Stimulated activated CD4-positive, alpha-beta T cell treated with anti-CD3 and anti-CD28 coated beads, Interleukin-12 subunit alpha, Interleukin-12 subunit beta, amount 100 ng/mL, for 24 hours (primary cell): Measurements from ENCODE around the gene SMARCC1.
A peak's percentile ranks its signal among the peaks of the same experiment; 100 is the strongest.

ENCODE experiments used
- DNase-seq, 2 experiments: peaks; one replicate each; pipeline ENCODE4 v3.0.0-alpha.2; 2020; ENCODE audit warnings: low read depth in 2 of 2

SMARCC1 gene

DNA sequence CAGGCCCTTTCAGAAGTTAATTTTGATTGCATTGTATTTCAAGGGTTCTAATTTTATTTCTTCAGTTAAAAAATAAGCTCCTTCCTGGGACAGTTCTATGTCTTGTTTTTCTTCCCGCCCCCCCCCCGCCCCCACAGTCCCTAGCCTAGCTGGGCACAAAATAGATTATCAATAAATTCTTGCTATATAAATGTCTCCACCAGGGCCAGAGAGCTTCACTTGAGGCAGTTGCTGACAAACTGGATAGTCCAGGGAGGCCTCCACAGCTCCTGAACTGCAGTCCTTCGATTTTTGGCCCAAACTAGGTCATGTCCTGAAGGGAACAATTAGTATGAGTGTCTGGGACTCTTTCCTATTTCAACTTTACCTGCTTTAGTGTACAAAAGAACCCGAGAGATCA is 193.1 kb downstream of the SMARCC1 start:
- no peak for DNase-seq

GRCh38 chr3:47588053-47588452 is 193.6 kb downstream of the SMARCC1 start:
- no peak for DNase-seq

DNA sequence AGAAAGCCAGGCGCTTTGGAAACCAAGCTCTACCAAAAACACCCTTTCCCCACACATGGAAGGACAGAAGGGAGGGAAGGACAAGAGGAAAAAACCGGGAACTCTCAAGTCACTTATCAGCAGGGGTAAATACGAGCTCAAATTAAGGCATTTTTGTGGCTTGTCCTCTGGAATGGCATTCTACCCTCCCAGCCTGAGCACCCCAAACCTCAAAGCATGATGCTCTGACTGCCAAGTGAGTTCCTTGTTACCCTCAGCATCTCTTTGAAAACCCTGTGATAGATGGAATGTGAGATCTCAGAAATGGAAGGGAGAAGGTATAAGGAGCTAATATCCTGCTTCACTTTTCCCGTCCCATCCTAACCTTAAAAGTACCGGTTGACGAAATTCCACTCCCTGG is 194.9 kb downstream of the SMARCC1 start:
- no peak for DNase-seq

- DNase-seq: no peak
Measured at GRCh38 chr3:47583320-47584075, 198.2 kb downstream of the SMARCC1 start.

DNA sequence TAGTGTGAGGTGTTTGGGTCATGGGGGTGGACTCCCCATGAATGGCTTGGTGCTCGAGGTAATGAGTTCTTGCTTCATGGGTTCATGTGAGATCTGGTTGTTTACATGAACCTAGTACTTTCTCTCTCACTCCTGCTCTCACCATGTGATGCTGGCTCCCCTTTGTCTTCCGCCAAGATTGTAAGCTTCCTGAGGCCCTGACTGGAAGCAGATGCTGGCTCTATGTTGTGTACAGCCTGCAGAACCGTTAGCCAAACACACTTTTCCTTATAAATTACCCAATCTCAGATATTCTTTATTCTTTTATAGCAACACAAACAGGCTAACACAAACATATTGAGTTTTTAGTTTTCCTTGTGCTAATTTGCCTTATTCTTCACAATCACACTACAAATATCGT is 199.9 kb downstream of the SMARCC1 start:
- DNase-seq: no peak

DNA sequence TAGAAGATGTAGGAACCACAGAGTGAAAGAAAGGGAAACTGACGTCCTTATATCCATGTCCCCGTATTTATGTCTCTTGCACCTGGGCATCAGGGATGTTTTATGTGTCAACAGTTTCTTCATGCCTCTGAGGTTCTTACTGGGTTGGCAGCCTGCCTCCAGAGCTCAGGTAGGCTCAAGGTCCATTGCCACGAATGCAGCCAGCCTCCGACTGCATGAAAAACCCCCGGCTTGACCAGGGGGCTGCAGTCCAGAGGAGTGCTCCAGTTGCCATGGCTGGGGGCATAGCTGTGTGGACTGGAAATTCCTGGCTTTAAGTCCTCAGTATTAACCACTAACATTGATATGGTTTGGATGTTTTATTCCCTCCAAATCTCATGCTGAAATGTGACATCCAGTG is 200.3 kb downstream of the SMARCC1 start:
- DNase-seq: no peak

- DNase-seq: no peak
Measured at GRCh38 chr3:47580481-47580880, 201.2 kb downstream of the SMARCC1 start.

DNA sequence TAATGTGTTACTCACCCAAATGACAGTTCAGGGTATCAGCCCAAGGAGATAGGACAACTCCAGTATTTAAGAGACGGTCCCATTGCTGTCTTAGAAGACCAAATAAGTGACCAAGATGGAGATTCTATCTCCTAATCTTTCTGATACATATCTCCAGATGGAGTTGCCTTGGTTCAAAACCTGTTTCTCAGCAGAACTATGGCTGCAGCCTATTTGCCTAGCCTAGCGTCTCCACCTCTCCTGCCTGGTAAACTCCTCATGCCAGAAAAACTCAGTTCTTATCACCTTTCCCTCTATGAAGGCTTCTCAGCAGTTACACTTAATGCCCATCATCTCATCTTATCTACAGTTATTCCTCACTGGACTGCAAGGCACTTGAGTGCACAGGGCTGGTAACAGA is 201.8 kb downstream of the SMARCC1 start:
- no peak for DNase-seq

GRCh38 chr3:47578691-47579632 is 202.7 kb downstream of the SMARCC1 start, which contains the start of gene CSPG5:
Gene CSPG5, minus strand, starts transcription at chr3:47578865. Its CDS starts 172 bp downstream, at chr3:47578693.
- DNase-seq: peak in 1 of 2 experiments; percentile 9

DNA sequence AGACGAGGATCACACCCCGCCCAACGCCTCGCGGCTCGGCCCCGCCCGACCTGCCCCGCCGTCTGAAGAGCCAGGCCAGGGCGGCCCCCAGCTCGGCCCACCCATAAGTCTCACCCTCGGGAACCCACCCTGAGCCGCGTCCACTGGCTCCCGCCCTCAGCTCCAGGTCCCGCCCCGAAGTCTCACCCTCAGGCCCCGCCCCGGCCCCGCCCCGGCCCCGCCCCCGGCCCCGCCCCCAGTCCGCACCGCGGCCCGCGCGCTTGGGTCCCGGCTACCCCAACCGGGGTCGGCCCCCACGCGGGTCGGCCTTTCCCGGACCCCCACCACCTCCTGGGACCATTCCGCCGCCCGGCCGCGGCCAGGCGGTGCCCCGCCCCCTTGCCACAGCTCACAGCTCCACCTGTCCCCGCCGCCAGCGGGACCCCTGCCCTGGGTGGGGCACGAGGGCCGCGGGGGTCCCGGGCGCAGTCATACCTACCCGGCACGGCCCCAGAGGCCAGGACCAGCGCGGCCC is 203.5 kb downstream of the SMARCC1 start:
- peak in 1 of 2 experiments; percentile 20 for DNase-seq

DNA sequence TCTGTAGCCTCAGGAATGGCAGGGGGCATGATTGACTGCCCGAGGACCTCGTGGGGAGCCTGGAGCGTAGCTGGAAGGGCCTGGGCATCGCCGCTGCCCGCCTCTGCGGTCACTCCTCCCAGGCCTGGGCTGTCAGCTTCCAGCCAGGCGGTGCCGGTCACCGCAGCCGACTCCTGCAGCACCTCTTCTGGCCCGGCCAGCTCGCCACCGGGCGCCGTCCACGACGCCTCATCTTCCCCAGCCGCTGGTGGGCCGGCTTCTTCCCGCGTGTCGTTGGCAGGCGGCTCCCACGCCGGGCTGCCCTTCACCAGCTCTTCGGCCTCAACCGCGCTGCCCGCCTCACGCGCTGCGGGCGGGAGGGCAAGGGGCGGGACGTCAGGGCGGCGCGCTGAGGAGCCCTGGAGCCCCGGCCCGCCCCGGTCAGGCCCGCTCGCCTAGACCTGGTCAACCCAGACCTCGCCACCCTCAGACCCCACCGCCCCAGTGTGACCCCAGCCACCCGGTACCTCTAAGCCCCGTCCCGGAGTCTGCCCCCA is 204.0 kb downstream of the SMARCC1 start:
- DNase-seq: no peak

DNA sequence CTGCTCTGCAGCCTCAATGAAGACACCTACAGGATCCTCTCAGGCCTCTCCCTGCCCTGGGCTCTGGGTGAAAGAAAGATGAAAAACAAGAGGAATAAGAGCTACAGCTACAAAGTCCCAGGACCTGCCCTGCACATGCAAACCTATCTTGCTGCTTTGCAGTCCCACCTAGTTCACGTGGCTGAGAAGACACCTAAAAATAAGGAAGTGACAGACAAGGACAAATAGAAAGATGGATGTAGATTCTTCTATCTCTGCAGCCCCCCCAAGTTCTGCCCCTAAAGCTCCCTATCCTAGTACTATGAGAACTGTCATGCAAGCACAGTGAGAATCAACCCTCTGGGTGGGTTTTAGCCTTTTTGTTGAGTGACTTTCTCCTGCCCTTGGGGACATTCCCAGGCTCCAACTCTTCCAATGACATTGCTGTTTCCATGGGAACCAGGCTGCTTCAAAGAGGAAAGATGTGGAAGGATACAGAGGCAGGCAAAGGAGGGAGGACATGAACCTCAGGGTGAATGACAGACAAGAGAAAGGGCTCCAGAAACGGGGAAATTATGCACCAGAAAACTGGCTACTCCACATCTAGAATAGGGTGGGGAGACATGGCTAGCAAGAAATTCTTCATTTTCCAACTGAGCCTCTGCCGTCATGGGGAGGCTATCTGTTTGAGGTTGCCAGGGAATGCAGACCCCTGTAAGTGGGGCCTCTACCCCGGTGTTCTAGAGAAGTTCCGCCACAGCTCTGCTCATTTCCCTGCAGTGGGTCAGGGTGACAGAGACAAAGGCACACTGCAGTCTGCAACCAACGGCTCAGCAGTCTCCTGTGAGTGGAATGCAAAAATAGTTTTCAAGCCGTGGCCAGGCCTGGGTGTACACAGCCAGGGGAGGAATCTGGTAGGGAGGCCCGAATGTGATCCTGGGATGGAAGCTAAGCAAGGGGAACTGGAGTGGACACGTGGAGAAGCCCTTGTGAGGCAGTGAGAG is 208.2 kb downstream of the SMARCC1 start:
- no peak for DNase-seq

GRCh38 chr3:47571391-47572175 is 210.1 kb downstream of the SMARCC1 start:
- no peak for DNase-seq

- no peak for DNase-seq
Measured at GRCh38 chr3:47568901-47569300, 212.8 kb downstream of the SMARCC1 start.

GRCh38 chr3:47567149-47567548 is 214.5 kb downstream of the SMARCC1 start:
- no peak for DNase-seq

GRCh38 chr3:47566667-47567066 is 215.0 kb downstream of the SMARCC1 start:
- no peak for DNase-seq

GRCh38 chr3:47565734-47566550 is 215.8 kb downstream of the SMARCC1 start:
- no peak for DNase-seq

DNA sequence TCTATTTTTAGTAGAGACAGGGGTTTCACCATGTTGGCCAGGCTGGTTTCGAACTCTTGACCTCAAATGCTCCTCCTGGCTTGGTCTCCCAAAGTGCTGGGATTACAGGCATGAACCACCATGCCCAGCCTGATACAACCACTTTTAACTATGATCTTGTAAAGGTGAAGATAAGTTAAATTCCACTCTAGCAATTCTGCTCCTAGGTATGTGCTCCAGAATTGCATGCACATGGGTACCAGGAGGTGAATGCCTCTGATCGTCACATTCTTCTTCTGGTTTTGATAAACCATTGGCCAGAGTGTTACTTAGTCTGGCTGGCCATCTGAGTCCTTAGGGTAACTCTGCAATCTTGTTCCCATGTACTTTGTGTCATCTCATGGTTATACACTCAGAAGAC is 225.3 kb downstream of the SMARCC1 start:
- DNase-seq: no peak

GRCh38 chr3:47554335-47554734 is 227.4 kb downstream of the SMARCC1 start:
- DNase-seq: no peak
